Mesothelial cell of epicardium (in vitro differentiated cells): ENCODE results near the gene LGALSL. TPM values are rescaled to one million over a fixed set of nuclear protein-coding genes. Genes with fewer than 3 reads are reported as not detected.

Source experiments
- DNase-seq, 2 experiments: peaks; one replicate each; pipeline ENCODE4 v3.0.0; 2021; ENCODE audit warnings: low spot score in 2 of 2; ENCODE audit not compliant: unreplicated experiment in 2 of 2
- H3K27ac Mint-ChIP-seq: 2 replicates; pipeline ENCODE4 v1.8.0; 2021; ENCODE audit warnings: mixed read lengths
- H3K27me3 Mint-ChIP-seq: 2 replicates; pipeline ENCODE4 v1.8.0; 2021; ENCODE audit warnings: low read depth, mixed read lengths
- H3K36me3 Mint-ChIP-seq: 2 replicates; pipeline ENCODE4 v1.8.0; 2021; ENCODE audit warnings: mixed read lengths
- H3K4me1 Mint-ChIP-seq: 2 replicates; pipeline ENCODE4 v1.8.0; 2021; ENCODE audit warnings: mixed read lengths
- H3K4me3 Mint-ChIP-seq: 2 replicates; pipeline ENCODE4 v1.8.0; 2021; ENCODE audit warnings: mild to moderate bottlenecking, moderate library complexity, mixed read lengths
- H3K9me3 Mint-ChIP-seq: 2 replicates; pipeline ENCODE4 v1.8.0; 2021; ENCODE audit warnings: mixed read lengths
- total RNA-seq: library from RNA; stranded (reverse); gene quantifications from 3 replicates; pipeline ENCODE4 v1.2.1, GENCODE V29; 2021
- TF ChIP-seq, protein P1 (sequence below): fragments of 200-600 bp; sonication (generic); IDR thresholded peaks from one replicate; pipeline ENCODE4 v1.5.0; 2021; ENCODE audit warnings: antibody characterized with exemption; ENCODE audit not compliant: unreplicated experiment

LGALSL gene
- total RNA-seq: 15.4 to 20.0 TPM (median 15.6 TPM) in 3 replicates

DNA sequence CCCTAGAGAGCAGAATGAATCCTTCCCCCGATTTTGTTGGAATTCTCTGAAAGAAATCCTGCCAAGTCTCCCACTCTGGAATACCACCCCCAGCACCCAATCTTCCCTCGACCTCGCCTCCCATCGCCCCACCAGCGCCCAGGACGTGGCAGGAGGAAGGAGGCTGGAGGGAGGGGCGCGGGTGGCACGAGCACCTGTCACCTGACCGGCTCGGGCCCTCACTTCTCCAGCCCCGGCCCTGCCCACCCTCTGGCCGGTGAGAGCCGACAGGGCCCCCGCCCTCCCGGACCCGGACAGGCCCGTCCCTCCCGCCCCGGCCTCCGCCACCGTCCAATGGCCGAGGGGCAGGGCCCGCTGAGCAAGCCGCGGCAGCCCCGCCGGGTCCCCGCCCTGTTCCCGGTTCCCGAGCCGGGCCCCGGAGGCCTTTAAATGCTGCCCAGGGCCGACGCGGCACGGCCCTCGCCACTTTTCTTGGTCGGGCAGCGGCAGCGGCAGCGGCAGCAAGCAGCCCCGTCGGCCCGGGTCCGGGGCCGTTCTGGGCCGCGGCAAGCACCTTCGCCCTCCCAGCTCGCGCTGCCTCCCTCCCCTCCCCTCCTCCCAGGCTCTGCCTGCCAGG lies at the start of gene LGALSL:
Gene LGALSL, plus strand, starts transcription at position 393 of the 616 bp plus-strand sequence. CDS start 384 bp downstream, outside the sequence.
- Mint-ChIP-seq H3K4me3 (peak within 1 kb of the TSS; percentile 91), H3K4me1 (peaks cover 16% of the 10 kb centered on the region)

DNA sequence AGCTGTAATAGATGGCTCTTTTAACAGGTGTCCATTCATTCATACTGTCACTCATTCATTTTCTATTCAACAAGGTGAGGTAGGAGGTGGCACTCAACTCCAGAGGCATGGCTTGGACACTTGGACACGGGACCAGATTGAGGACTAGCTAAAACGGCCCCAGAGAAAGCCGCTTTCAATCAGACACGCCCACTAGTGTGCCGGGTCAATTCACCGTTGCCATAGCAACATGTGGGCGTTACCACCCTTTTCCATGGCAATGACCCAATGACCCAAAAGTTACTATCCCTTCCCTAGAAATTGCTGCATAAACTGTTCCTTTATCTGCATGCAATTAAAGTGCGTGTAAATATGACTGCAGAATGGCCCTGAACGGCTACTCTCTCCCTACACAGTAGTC lies 49.2 kb upstream of the LGALSL start:
- Mint-ChIP-seq H3K4me3 (no peak overlapping the region), H3K4me1 (peaks cover 60% of the 10 kb centered on the region), H3K27me3 (no peaks in the 10 kb centered on the region), H3K9me3 (no peaks in the 10 kb centered on the region), H3K36me3 (no peaks in the 10 kb centered on the region), H3K27ac (peak overlapping the region; percentile 86)
- DNase-seq: no peak
- TF ChIP-seq, protein P1, sequence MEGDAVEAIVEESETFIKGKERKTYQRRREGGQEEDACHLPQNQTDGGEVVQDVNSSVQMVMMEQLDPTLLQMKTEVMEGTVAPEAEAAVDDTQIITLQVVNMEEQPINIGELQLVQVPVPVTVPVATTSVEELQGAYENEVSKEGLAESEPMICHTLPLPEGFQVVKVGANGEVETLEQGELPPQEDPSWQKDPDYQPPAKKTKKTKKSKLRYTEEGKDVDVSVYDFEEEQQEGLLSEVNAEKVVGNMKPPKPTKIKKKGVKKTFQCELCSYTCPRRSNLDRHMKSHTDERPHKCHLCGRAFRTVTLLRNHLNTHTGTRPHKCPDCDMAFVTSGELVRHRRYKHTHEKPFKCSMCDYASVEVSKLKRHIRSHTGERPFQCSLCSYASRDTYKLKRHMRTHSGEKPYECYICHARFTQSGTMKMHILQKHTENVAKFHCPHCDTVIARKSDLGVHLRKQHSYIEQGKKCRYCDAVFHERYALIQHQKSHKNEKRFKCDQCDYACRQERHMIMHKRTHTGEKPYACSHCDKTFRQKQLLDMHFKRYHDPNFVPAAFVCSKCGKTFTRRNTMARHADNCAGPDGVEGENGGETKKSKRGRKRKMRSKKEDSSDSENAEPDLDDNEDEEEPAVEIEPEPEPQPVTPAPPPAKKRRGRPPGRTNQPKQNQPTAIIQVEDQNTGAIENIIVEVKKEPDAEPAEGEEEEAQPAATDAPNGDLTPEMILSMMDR: no peak

More for the DNA sequence above, at the start of gene LGALSL:
- TF ChIP-seq, protein P1: no peak
- DNase-seq: peak; percentile 56 to 66
- Mint-ChIP-seq H3K27me3 (no peaks in the 10 kb centered on the region), H3K9me3 (no peaks in the 10 kb centered on the region), H3K27ac (peak within 1 kb of the TSS; percentile 97), H3K36me3 (peaks cover 7% of the 10 kb centered on the region)

DNA sequence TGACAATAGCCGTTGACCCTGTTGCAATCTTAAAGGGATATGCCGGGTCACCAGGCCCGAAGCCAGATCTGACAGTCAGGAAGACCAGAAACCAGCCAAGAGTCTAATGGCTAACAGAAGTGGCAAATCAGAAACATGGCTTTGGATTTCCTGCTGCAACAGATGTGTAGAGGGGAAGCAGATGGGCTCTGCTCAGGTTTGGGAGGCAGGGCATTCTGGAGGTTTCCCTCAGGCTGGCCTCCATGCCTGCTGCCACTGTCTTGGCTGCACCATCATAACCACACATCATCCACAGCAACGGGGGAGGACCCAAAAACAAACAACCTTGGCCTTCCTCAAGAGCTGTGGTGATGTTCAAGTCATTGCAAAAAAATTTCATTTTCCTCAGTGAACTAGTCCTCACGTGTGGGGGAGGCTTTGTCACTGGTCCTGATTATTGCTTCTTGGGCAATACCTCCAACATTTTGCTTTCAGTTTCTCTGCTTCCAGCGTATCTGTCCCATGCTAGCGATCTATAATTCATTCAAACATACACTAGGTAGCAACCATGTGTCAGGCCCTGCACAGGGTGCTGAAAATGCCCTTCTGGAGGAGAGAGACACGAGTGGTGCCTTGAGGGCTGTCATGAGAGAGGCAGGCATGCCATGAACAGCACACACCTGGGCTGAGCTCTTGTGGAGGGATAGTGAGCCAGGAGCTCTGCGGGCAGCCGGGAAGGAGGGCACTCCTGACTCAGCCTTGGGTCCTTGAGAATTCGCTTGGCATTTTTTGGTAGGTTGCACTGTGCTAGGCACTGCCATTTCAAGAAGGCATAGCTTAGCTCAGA lies 48.2 kb upstream of the LGALSL start:
- Mint-ChIP-seq H3K4me1 (peaks cover 50% of the 10 kb centered on the region), H3K9me3 (no peaks in the 10 kb centered on the region), H3K36me3 (no peaks in the 10 kb centered on the region), H3K4me3 (no peak overlapping the region), H3K27ac (peak overlapping the region; percentile 57), H3K27me3 (no peaks in the 10 kb centered on the region)
- DNase-seq: no peak
- TF ChIP-seq, protein P1: no peak

DNA sequence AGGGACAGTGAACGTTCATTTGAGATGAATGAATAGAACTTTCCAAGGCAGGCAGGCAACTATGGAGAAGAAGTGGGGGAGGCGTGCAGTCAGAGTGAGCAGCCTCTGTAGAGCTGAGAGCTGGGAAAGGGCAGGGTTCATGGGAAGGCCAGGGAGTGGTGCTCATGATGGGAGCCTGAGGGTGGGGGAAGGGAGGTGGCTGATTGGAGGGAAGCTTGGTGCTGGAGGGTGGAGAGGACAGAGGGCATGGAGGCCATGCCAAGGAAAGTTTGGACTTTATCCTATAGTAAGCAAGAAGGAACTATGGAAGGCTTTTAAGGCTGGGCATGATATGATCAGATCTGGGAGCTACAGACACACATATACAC lies 47.6 kb upstream of the LGALSL start:
- Mint-ChIP-seq H3K9me3 (no peaks in the 10 kb centered on the region), H3K27ac (peak overlapping the region; percentile 57), H3K4me1 (peaks cover 44% of the 10 kb centered on the region), H3K36me3 (no peaks in the 10 kb centered on the region), H3K27me3 (no peaks in the 10 kb centered on the region), H3K4me3 (no peak overlapping the region)
- no peak for DNase-seq
- TF ChIP-seq, protein P1: no peak

DNA sequence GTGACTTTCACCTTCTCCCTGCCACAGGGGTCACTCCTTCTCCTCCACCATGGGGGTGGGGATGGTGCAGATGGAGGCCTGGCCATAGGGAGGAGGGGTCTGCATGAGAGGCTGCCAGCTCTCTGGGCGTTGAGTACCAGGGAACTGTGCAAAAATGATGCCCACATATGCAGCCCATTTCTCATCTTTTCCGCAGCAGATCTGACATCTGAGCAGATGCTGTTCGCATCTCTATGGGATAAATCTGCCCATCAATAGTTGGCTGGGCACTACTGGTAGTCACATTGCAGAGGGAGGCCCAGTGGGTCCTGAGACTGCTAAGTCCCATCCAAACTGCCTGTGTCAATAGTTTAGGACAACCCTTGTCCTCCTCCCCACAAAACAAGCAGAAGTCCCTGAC lies 45.9 kb upstream of the LGALSL start:
- Mint-ChIP-seq H3K4me1 (peaks cover 38% of the 10 kb centered on the region), H3K36me3 (no peaks in the 10 kb centered on the region), H3K4me3 (no peak overlapping the region), H3K27me3 (no peaks in the 10 kb centered on the region), H3K9me3 (no peaks in the 10 kb centered on the region), H3K27ac (no peak overlapping the region)
- no peak for DNase-seq
- TF ChIP-seq, protein P1: no peak
